Measurements from ENCODE around the gene MCRS1.
A peak's percentile ranks its signal among the peaks of the same experiment; 100 is the strongest.
"Not testable (repeated sequence)": the region's sequence is repeated elsewhere in the genome, so short reads cannot be mapped to it uniquely, and the experiment has no call there.

The MCRS1 gene, protein sequence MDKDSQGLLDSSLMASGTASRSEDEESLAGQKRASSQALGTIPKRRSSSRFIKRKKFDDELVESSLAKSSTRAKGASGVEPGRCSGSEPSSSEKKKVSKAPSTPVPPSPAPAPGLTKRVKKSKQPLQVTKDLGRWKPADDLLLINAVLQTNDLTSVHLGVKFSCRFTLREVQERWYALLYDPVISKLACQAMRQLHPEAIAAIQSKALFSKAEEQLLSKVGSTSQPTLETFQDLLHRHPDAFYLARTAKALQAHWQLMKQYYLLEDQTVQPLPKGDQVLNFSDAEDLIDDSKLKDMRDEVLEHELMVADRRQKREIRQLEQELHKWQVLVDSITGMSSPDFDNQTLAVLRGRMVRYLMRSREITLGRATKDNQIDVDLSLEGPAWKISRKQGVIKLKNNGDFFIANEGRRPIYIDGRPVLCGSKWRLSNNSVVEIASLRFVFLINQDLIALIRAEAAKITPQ

GRCh38 chr12:49567611-49568441, at the start of gene MCRS1:
TSS of gene MCRS1 (minus strand) at chr12:49568142. CDS start at chr12:49566731, 1,411 bp downstream.
- peak; percentile 94 for DNase-seq (ENCODE audit: low spot score)

DNA sequence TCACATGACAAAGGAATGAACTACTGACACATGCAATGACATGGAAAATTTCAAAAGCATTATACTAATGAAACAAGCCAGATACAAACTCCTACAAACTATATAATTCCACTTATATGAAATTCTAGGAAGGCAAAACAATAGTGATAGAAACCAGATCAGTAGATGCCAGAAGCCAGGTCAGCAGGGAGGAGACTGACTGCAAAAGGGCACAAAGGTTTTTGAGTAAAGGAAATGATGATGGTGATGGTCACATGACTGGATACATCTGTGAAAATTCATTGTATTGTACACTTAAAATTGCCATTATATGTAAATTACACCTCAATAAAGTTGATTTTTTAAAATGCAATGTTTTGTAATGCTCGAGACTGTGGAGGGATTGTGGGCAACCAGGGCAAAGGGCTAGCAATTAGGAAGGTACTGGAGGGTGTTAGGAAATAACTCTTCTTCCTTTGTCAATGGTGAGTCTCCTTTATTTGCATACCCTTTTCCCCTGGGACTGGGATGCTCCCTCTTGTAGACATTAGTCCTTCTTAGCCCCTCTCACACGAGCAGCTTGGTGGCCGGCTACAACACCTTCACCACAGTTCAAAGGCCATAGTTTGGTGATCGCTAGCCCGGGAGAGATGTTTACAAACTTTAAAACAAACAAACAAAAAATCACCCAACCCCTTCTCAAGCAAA, 48.7 kb upstream of the MCRS1 start:
- TF ChIP-seq CTCF (IDR thresholded peaks at IDR 0.05; ENCODE audit: extremely low read depth, missing control alignments) = no peak
- DNase-seq (ENCODE audit: low spot score) = no peak

More at GRCh38 chr12:49567611-49568441, at the start of gene MCRS1:
- TF ChIP-seq CTCF (IDR thresholded peaks at IDR 0.05; ENCODE audit: extremely low read depth, missing control alignments) = no peak

DNA sequence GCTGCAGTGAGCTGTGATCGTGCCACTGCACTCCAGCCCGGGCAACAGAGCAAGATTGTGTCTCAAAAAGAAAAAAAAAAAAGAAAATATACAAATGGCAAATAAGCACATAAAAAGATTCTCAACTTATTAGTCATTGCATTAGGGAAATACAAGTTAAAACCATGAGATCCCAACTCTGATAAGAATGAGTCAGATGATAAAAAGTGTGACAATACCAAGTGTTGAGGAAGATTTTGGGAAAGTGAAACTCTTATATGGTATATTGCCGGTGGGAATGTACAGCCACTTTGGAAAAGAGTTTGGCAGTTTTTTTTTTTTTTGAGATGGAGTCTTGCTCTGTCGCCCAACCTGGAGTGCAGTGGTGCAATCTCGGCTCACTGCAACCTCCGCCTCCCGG, 47.8 kb upstream of the MCRS1 start:
- no peak for TF ChIP-seq CTCF (IDR thresholded peaks at IDR 0.05; ENCODE audit: extremely low read depth, missing control alignments)
- no peak for DNase-seq (ENCODE audit: low spot score)

- TF ChIP-seq CTCF (IDR thresholded peaks at IDR 0.05; ENCODE audit: extremely low read depth, missing control alignments) = no peak
Observed at GRCh38 chr12:49612210-49612609, 44.3 kb upstream of the MCRS1 start.

DNA sequence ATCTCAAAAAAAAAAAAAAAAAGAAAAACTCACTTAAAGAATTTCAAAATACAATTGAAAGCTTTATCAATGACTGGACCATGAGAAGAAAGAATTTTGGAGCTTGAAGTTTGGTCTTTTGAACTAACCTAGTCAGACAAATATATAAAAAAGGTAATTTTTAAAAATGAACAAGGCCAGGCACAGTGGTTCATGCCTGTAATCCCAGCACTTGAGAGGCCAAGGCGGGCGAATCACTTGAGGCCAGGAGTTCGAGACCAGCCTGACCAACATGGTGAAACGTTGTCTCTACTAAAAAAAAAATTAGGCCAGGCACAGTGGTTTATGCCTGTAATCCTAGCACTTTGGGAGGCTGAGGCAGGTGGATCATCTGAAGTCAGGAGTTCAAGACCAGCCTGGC, 42.8 kb upstream of the MCRS1 start:
- DNase-seq (ENCODE audit: low spot score) = not testable (repeated sequence)

More at GRCh38 chr12:49612210-49612609, 44.3 kb upstream of the MCRS1 start:
- DNase-seq (ENCODE audit: low spot score) = no peak

DNA sequence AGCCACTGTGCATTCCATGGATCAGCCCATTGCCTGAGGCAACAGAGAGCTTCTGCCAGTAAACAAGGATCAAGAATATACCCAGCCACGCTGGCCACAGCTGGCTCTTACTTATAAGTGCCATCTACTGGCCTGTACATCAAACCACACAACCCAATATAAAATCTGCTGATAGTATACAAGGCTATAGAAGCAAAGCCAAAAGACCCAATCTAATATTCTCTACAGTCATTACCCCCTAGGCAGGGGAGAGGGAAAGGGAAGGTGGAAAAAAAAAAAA, 41.9 kb upstream of the MCRS1 start:
- no peak for TF ChIP-seq CTCF (IDR thresholded peaks at IDR 0.05; ENCODE audit: extremely low read depth, missing control alignments)
- DNase-seq (ENCODE audit: low spot score) = no peak

- no peak for DNase-seq (ENCODE audit: low spot score)
- no peak for TF ChIP-seq CTCF (IDR thresholded peaks at IDR 0.05; ENCODE audit: extremely low read depth, missing control alignments)
Observed at GRCh38 chr12:49609059-49609874, 41.3 kb upstream of the MCRS1 start.

DNA sequence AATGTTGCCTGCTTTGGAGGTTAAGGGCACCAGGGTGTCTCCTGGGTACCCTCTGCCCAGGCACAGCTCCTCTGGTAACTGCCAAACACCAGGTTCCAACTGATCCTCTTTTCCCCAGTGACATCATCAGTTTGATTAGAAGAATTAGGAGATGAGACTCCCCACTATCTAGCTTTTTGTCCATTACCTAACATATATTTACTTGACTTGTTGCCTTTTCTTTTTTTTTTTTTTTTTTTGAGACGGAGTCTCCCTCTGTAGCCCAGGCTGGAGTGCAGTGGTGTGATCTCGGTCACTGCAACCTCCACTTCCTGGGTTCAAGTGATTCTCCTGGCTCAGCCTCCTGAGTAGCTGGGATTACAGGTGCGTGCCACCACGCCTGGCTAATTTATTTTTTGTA, 37.6 kb upstream of the MCRS1 start, which contains the start of gene FAM186B:
Gene FAM186B, minus strand, starts transcription at position 101 of the 400 bp plus-strand sequence. CDS start 162 bp downstream, outside the sequence.
- DNase-seq (ENCODE audit: low spot score) = not testable (repeated sequence)

Data from GM20000 (cell line).